Measurements from ENCODE around the gene AAMP.

The AAMP gene

GRCh38 chr2:218266316-218266979, 3.5 kb downstream of the AAMP start:
- H3K4me1 ChIP-seq: peaks cover 1% of the 10 kb centered on the region
- peaks cover 7% of the 10 kb centered on the region for H3K79me2 ChIP-seq
- no peak overlapping the region for H3K4me3 ChIP-seq (ENCODE audit: low read depth, low read length)
- H3K36me3 ChIP-seq (ENCODE audit: control insufficient read depth, insufficient read depth, low read length): no peaks in the 10 kb centered on the region
- H3K9ac ChIP-seq: no peak overlapping the region
- H2AFZ ChIP-seq: no peak overlapping the region
- H3K27ac ChIP-seq: no peak overlapping the region
- no peak overlapping the region for H3K4me2 ChIP-seq (ENCODE audit: low read length)
- no peaks in the 10 kb centered on the region for H3K9me3 ChIP-seq (ENCODE audit: control insufficient read depth, low read length)
- H3K27me3 ChIP-seq (ENCODE audit: control insufficient read depth, insufficient read depth, low read length): no peaks in the 10 kb centered on the region
- TF ChIP-seq CTCF (IDR thresholded peaks at IDR 0.05): no peak

GRCh38 chr2:218265626-218266025, 4.3 kb downstream of the AAMP start:
- H3K36me3 ChIP-seq (ENCODE audit: control insufficient read depth, insufficient read depth, low read length): no peaks in the 10 kb centered on the region
- no peak overlapping the region for H3K4me3 ChIP-seq (ENCODE audit: low read depth, low read length)
- H2AFZ ChIP-seq: no peak overlapping the region
- no peaks in the 10 kb centered on the region for H3K4me1 ChIP-seq
- no peaks in the 10 kb centered on the region for H3K27me3 ChIP-seq (ENCODE audit: control insufficient read depth, insufficient read depth, low read length)
- no peaks in the 10 kb centered on the region for H3K9me3 ChIP-seq (ENCODE audit: control insufficient read depth, low read length)
- H3K27ac ChIP-seq: no peak overlapping the region
- H3K9ac ChIP-seq: no peak overlapping the region
- no peak overlapping the region for H3K4me2 ChIP-seq (ENCODE audit: low read length)
- H3K79me2 ChIP-seq: peaks cover 5% of the 10 kb centered on the region
- no peak for TF ChIP-seq CTCF (IDR thresholded peaks at IDR 0.05)

GRCh38 chr2:218264773-218265561, 5.0 kb downstream of the AAMP start:
- no peaks in the 10 kb centered on the region for H3K27me3 ChIP-seq (ENCODE audit: control insufficient read depth, insufficient read depth, low read length)
- no peak overlapping the region for H3K4me2 ChIP-seq (ENCODE audit: low read length)
- H3K27ac ChIP-seq: no peak overlapping the region
- no peaks in the 10 kb centered on the region for H3K4me1 ChIP-seq
- TF ChIP-seq CTCF (IDR thresholded peaks at IDR 0.05): no peak
- H3K9ac ChIP-seq: no peak overlapping the region
- H3K9me3 ChIP-seq (ENCODE audit: control insufficient read depth, low read length): no peaks in the 10 kb centered on the region
- H3K4me3 ChIP-seq (ENCODE audit: low read depth, low read length): no peak overlapping the region
- H3K36me3 ChIP-seq (ENCODE audit: control insufficient read depth, insufficient read depth, low read length): no peaks in the 10 kb centered on the region
- H3K79me2 ChIP-seq: peaks cover 5% of the 10 kb centered on the region
- no peak overlapping the region for H2AFZ ChIP-seq

GRCh38 chr2:218263817-218264641, 5.9 kb downstream of the AAMP start:
- no peaks in the 10 kb centered on the region for H3K4me1 ChIP-seq
- H3K4me2 ChIP-seq (ENCODE audit: low read length): no peak overlapping the region
- H3K9me3 ChIP-seq (ENCODE audit: control insufficient read depth, low read length): no peaks in the 10 kb centered on the region
- H3K4me3 ChIP-seq (ENCODE audit: low read depth, low read length): no peak overlapping the region
- H3K9ac ChIP-seq: no peak overlapping the region
- no peaks in the 10 kb centered on the region for H3K27me3 ChIP-seq (ENCODE audit: control insufficient read depth, insufficient read depth, low read length)
- H3K27ac ChIP-seq: no peak overlapping the region
- no peak for TF ChIP-seq CTCF (IDR thresholded peaks at IDR 0.05)
- no peak overlapping the region for H2AFZ ChIP-seq
- no peaks in the 10 kb centered on the region for H3K36me3 ChIP-seq (ENCODE audit: control insufficient read depth, insufficient read depth, low read length)
- no peaks in the 10 kb centered on the region for H3K79me2 ChIP-seq
